GM23338 (cell line): Measurements from ENCODE around the gene TRDN.
"Not testable (repeated sequence)": the region's sequence is repeated elsewhere in the genome, so short reads cannot be mapped to it uniquely, and the experiment has no call there.

Experiments
- CTCF ChIP-seq, 2 experiments: fragments of 200-600 bp in 1 of 2; sonication (generic) in 1 of 2; conservative IDR thresholded peaks; 2 replicates each; pipeline versions ENCODE4 v1.5.1 to v1.6.1; 2016 to 2017; ENCODE audit warnings: antibody characterized with exemption in 2 of 2, low read depth in 2 of 2, mild to moderate bottlenecking in 2 of 2, moderate library complexity in 1 of 2
- EZH2 ChIP-seq: fragments of 200-600 bp; sonication (generic); IDR thresholded peaks from one replicate; pipeline ENCODE4 v1.8.0; 2017; ENCODE audit warnings: antibody characterized with exemption, mild to moderate bottlenecking, low read depth; ENCODE audit not compliant: unreplicated experiment
- EZH2phosphoT487 ChIP-seq: fragments of 200-600 bp; sonication (generic); IDR thresholded peaks from one replicate; pipeline ENCODE4 v1.8.1; 2018; ENCODE audit warnings: antibody characterized with exemption; ENCODE audit not compliant: unreplicated experiment
- POLR2AphosphoS5 ChIP-seq: IDR thresholded peaks from 2 replicates; pipeline ENCODE4 v1.6.1; 2016; ENCODE audit warnings: antibody characterized with exemption, low read depth

- not testable (repeated sequence) for TF ChIP-seq CTCF (conservative IDR thresholded peaks at IDR 0.05; ENCODE audit: low read depth in 2 of 2); POLR2AphosphoS5; EZH2; EZH2phosphoT487
Observed at GRCh38 chr6:123472025-123472702, 164.6 kb downstream of the TRDN start.
